HepG2 (cell line): ENCODE measurements around the gene RAD17. TPM values are rescaled to one million over a fixed set of nuclear protein-coding genes. Genes with fewer than 3 reads are reported as not detected.

Experiments
- ATAC-seq: fragments of 200-7000 bp; cut with Tn5 transposase; 3 replicates; pipeline ENCODE4 v1.9.1; 2020; ENCODE audit warnings: mild to moderate bottlenecking, moderate library complexity
- BruUV-seq: library from RNA; stranded (reverse); fragments of 400-500 nt; replicated peaks from 2 replicates; lab custom pipeline; 2021; lab: Mats Ljungman, UMichigan
- CTCF ChIA-PET: fragments of 300-600 bp; formaldehyde crosslinking; extraction: SDS; loops from one replicate; lab custom pipeline; 2021; ENCODE audit warnings: low total read pairs, inconsistent platforms, low intra/inter-chr PET ratio; lab: Yijun Ruan, JAX
- POLR2A ChIA-PET: fragments of 350-600 bp; sonication (Branson Sonifier 250); formaldehyde crosslinking; loops from one replicate; lab custom pipeline; 2020; ENCODE audit warnings: antibody characterized with exemption, inconsistent platforms; lab: Yijun Ruan, JAX
- DNase-seq: peaks from one replicate; pipeline ENCODE4 v3.0.0-alpha.2; 2015; ENCODE audit warnings: low spot score
- FAIRE-seq: peaks from 3 replicates; lab custom pipeline; 2011; peaks lifted over from hg19 to GRCh38; lab: Jason Lieb, UNC
- H2AFZ ChIP-seq: one replicate; pipeline ENCODE4 v1.6.1; 2011; ENCODE audit warnings: low read length, inconsistent platforms
- H3K27ac ChIP-seq: fragments of 300-600 bp; 3 replicates; pipeline ENCODE4 v1.8.0; 2011; ENCODE audit warnings: mixed run types, mild to moderate bottlenecking, mixed read lengths, low read length, inconsistent platforms; ENCODE audit not compliant: insufficient read depth; ENCODE audit errors: extremely low read length
- H3K27me3 ChIP-seq, 2 experiments: fragments of 200-600 bp in 1 of 2; 2 replicates in 1 of 2; 3 replicates in 1 of 2; pipeline versions ENCODE4 v1.6.0 to v1.8.0; 2011; ENCODE audit warnings: low read length in 2 of 2, mild to moderate bottlenecking in 2 of 2, moderate library complexity in 2 of 2, inconsistent platforms in 1 of 2; ENCODE audit not compliant: insufficient read depth in 2 of 2, control insufficient read depth in 1 of 2
- H3K36me3 ChIP-seq, 2 experiments: fragments of 200-600 bp in 1 of 2; replicated peaks in 1 of 2; 2 replicates in 1 of 2; 3 replicates in 1 of 2; pipeline versions ENCODE4 v1.5.1 to v1.8.0; 2011; ENCODE audit warnings: low read length in 2 of 2, inconsistent platforms in 1 of 2; ENCODE audit not compliant: insufficient read depth in 2 of 2, control insufficient read depth in 1 of 2
- H3K4me1 ChIP-seq: 2 replicates; pipeline ENCODE4 v1.5.1; 2012; ENCODE audit warnings: low read length, inconsistent platforms; ENCODE audit not compliant: insufficient read depth
- H3K4me2 ChIP-seq: 2 replicates; pipeline ENCODE4 v1.6.0; 2011; ENCODE audit warnings: low read depth, low read length, inconsistent platforms
- H3K4me3 ChIP-seq, 3 experiments: fragments of 200-600 bp in 1 of 3; sonication (generic), shearing (Covaris generic) in 1 of 3; replicated peaks in 1 of 3; 2 replicates each; pipeline ENCODE4 v1.5.1; 2011 to 2016; ENCODE audit warnings: low read length in 3 of 3, inconsistent platforms in 2 of 3, low read depth in 2 of 3, mild to moderate bottlenecking in 2 of 3, control low read depth in 1 of 3, mixed read lengths in 1 of 3; ENCODE audit not compliant: insufficient read depth in 1 of 3
- H3K79me2 ChIP-seq: one replicate; pipeline ENCODE4 v1.6.1; 2011; ENCODE audit warnings: low read length, inconsistent platforms; ENCODE audit not compliant: insufficient read depth
- H3K9ac ChIP-seq: 2 replicates; pipeline ENCODE4 v1.6.0; 2011; ENCODE audit warnings: mild to moderate bottlenecking, low read depth, low read length, inconsistent platforms; ENCODE audit not compliant: insufficient read depth
- H3K9me3 ChIP-seq: 2 replicates; pipeline ENCODE4 v1.5.1; 2012; ENCODE audit warnings: mild to moderate bottlenecking, low read length
- H4K20me1 ChIP-seq: 2 replicates; pipeline ENCODE4 v1.6.0; 2011; ENCODE audit warnings: inconsistent platforms, mild to moderate bottlenecking, low read length, moderate library complexity; ENCODE audit not compliant: insufficient read depth
- KIAA2018 ChIP-seq: sonication (generic); formaldehyde crosslinking; IDR thresholded peaks from 2 replicates; pipeline ENCODE4 v1.5.0; 2020; ENCODE audit warnings: mild to moderate bottlenecking, missing genetic modification reagents, borderline replicate concordance
- ZBTB38 ChIP-seq: sonication (generic); formaldehyde crosslinking; IDR thresholded peaks from 2 replicates; pipeline ENCODE4 v1.5.1; 2020; ENCODE audit warnings: mild to moderate bottlenecking, missing genetic modification reagents
- ZNF20 ChIP-seq: sonication (generic); formaldehyde crosslinking; IDR thresholded peaks from 2 replicates; pipeline ENCODE4 v1.4.0; 2020; ENCODE audit warnings: mild to moderate bottlenecking, moderate library complexity, missing genetic modification reagents
- ZNF33A ChIP-seq: sonication (generic); formaldehyde crosslinking; IDR thresholded peaks from 2 replicates; pipeline ENCODE4 v1.5.1; 2020; ENCODE audit warnings: missing genetic modification reagents, mild to moderate bottlenecking, moderate library complexity, borderline replicate concordance
- WGBS: methylation state at CpG from one replicate; pipeline ENCODE4 v1.1.6; 2017; ENCODE audit warnings: low lambda C conversion rate; 5-methylcytosine and 5-hydroxymethylcytosine counted together
- in situ Hi-C: cut with HindIII; loops from 2 replicates; pipeline ENCODE4 v1.10.0; 2017; ENCODE audit warnings: low pct_unique_long_range_greater_than_20kb; ENCODE audit not compliant: extremely low pct_ligation_motif_present
- intact Hi-C: fragments of 100-400 bp; cut with micrococcal nuclease; formaldehyde crosslinking; loops from one replicate; pipeline ENCODE4 v1.10.0; 2022; ENCODE audit not compliant: unreplicated experiment
- polyA plus RNA-seq, 8 experiments: library from polyadenylated mRNA; depleted of rRNA in 3 of 8; stranded (reverse) in 7 of 8; unstranded in 1 of 8; fragments of >200 nt; fragmentation: Illumina TruSeq in 4 of 8; extraction: Trizol in 4 of 8; gene quantifications; 2 replicates each; pipeline versions ENCODE4 v1.2.1 to v1.2.3, GENCODE V29; 2011 to 2016; ENCODE audit warnings: low read depth in 4 of 8, missing spikeins in 1 of 8, mixed read lengths in 1 of 8; ENCODE audit not compliant: insufficient read depth in 1 of 8
- total RNA-seq, 5 experiments: library from RNA; depleted of rRNA; stranded (reverse); fragments of >200 nt; fragmentation: Illumina TruSeq; extraction: Trizol; gene quantifications; 2 replicates each; pipeline ENCODE4 v1.2.3, GENCODE V29; 2016; ENCODE audit warnings: low read depth in 1 of 5
- TF ChIP-seq, protein P1 (sequence below): fragments of 450-650 bp; IDR thresholded peaks from 2 replicates; pipeline ENCODE4 v1.6.1; 2017
- TF ChIP-seq, protein P2 (sequence below), 2 experiments: IDR thresholded peaks; 2 replicates each; pipeline ENCODE4 v1.6.1; 2011 to 2012; ENCODE audit warnings: low read length in 2 of 2, borderline replicate concordance in 1 of 2, low read depth in 1 of 2, mild to moderate bottlenecking in 1 of 2, moderate library complexity in 1 of 2

RAD17 gene
- total and polyA plus RNA-seq, 2 of the 13 experiments (the other 11 are each of a cell fraction or from before 2014, with no cell fraction given): 24.0 to 25.9 TPM

GRCh38 chr5:69416180-69416579 is 46.6 kb downstream of the RAD17 start:
- peak overlapping the region; percentile 79 to 97 (median 92); a peak in 5 of 6 replicates for H3K4me3 ChIP-seq

More at GRCh38 chr5:69416180-69416579, 46.6 kb downstream of the RAD17 start:
- Histone ChIP-seq H3K27ac (peak overlapping the region; percentile 67), H3K36me3 (peaks cover 6 to 21% of the 10 kb centered on the region in 2 experiments; a peak in 4 of 5 replicates), H3K4me2 (peak overlapping the region; percentile 81), H4K20me1 (no peaks in the 10 kb centered on the region), H2AFZ (no peak overlapping the region), H3K4me1 (peaks cover 31% of the 10 kb centered on the region), H3K9ac (peak overlapping the region; percentile 80), H3K79me2 (peaks cover 9% of the 10 kb centered on the region), H3K27me3 (no peaks in the 10 kb centered on the region), H3K9me3 (no peaks in the 10 kb centered on the region)
- intact Hi-C loops (no loop called here), in situ Hi-C loops (no loop called here)
- DNase-seq: no peak
- TF ChIP-seq ZNF20 (CRISPR knock-in tag) (no peak), ZBTB38 (CRISPR knock-in tag) (0 out of 2 replicates have a peak, but pooled peaks have one; percentile 23), ZNF33A (CRISPR knock-in tag) (no peak), KIAA2018 (CRISPR knock-in tag) (no peak)
- TF ChIP-seq, protein P1, sequence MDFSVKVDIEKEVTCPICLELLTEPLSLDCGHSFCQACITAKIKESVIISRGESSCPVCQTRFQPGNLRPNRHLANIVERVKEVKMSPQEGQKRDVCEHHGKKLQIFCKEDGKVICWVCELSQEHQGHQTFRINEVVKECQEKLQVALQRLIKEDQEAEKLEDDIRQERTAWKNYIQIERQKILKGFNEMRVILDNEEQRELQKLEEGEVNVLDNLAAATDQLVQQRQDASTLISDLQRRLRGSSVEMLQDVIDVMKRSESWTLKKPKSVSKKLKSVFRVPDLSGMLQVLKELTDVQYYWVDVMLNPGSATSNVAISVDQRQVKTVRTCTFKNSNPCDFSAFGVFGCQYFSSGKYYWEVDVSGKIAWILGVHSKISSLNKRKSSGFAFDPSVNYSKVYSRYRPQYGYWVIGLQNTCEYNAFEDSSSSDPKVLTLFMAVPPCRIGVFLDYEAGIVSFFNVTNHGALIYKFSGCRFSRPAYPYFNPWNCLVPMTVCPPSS: no peak
- TF ChIP-seq, protein P2, sequence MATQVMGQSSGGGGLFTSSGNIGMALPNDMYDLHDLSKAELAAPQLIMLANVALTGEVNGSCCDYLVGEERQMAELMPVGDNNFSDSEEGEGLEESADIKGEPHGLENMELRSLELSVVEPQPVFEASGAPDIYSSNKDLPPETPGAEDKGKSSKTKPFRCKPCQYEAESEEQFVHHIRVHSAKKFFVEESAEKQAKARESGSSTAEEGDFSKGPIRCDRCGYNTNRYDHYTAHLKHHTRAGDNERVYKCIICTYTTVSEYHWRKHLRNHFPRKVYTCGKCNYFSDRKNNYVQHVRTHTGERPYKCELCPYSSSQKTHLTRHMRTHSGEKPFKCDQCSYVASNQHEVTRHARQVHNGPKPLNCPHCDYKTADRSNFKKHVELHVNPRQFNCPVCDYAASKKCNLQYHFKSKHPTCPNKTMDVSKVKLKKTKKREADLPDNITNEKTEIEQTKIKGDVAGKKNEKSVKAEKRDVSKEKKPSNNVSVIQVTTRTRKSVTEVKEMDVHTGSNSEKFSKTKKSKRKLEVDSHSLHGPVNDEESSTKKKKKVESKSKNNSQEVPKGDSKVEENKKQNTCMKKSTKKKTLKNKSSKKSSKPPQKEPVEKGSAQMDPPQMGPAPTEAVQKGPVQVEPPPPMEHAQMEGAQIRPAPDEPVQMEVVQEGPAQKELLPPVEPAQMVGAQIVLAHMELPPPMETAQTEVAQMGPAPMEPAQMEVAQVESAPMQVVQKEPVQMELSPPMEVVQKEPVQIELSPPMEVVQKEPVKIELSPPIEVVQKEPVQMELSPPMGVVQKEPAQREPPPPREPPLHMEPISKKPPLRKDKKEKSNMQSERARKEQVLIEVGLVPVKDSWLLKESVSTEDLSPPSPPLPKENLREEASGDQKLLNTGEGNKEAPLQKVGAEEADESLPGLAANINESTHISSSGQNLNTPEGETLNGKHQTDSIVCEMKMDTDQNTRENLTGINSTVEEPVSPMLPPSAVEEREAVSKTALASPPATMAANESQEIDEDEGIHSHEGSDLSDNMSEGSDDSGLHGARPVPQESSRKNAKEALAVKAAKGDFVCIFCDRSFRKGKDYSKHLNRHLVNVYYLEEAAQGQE (IDR thresholded peaks at IDR 0.05; ENCODE audit: borderline replicate concordance in 1 of 2, low read depth in 1 of 2, low read length in 2 of 2): no peak
- ChIA-PET CTCF (no interaction called here), POLR2A (no interaction called here)
- BruUV-seq: no TSS peak
- FAIRE-seq: no peak
- WGBS: 64% methylated on average over 6 of the region's 6 CpGs
- no peak for ATAC-seq
